Eye (tissue), 1 donor: ENCODE data around the gene KRT79.

Experiments
- DNase-seq: peaks from one replicate; pipeline ENCODE4 v3.0.0-alpha.2; 2015

The KRT79 gene

GRCh38 chr12:52832985-52833905, 866 bp downstream of the KRT79 start:
- no peak for DNase-seq

GRCh38 chr12:52832451-52832850, 1.7 kb downstream of the KRT79 start:
- DNase-seq = no peak

- no peak for DNase-seq
Measured at GRCh38 chr12:52831251-52831650, 2.9 kb downstream of the KRT79 start.

GRCh38 chr12:52829986-52830770, 3.9 kb downstream of the KRT79 start:
- DNase-seq = no peak

GRCh38 chr12:52828591-52829021, 5.5 kb downstream of the KRT79 start:
- no peak for DNase-seq

GRCh38 chr12:52828156-52828555, 6.0 kb downstream of the KRT79 start:
- no peak for DNase-seq

- no peak for DNase-seq
Measured at GRCh38 chr12:52827499-52828090, 6.5 kb downstream of the KRT79 start.

GRCh38 chr12:52826611-52827498, 7.3 kb downstream of the KRT79 start:
- no peak for DNase-seq

GRCh38 chr12:52825961-52826360, 8.2 kb downstream of the KRT79 start:
- DNase-seq = no peak

GRCh38 chr12:52824741-52825410, 9.2 kb downstream of the KRT79 start:
- DNase-seq = no peak

- DNase-seq = no peak
Measured at GRCh38 chr12:52823761-52824450, 10.2 kb downstream of the KRT79 start.

- no peak for DNase-seq
Measured at GRCh38 chr12:52822771-52823510, 11.2 kb downstream of the KRT79 start.

- DNase-seq = no peak
Measured at GRCh38 chr12:52821826-52822660, 12.1 kb downstream of the KRT79 start.

GRCh38 chr12:52821071-52821730, 12.9 kb downstream of the KRT79 start:
- DNase-seq = no peak

- DNase-seq = no peak
Measured at GRCh38 chr12:52820521-52820920, 13.6 kb downstream of the KRT79 start.

- no peak for DNase-seq
Measured at GRCh38 chr12:52819731-52820510, 14.2 kb downstream of the KRT79 start.

GRCh38 chr12:52818887-52819420, 15.2 kb downstream of the KRT79 start:
- DNase-seq = no peak

- DNase-seq = peak; percentile 74
Measured at GRCh38 chr12:52818388-52818787, 15.7 kb downstream of the KRT79 start.
